AG20443 (cell line): ENCODE results near the gene SCFD1.

Source experiments
- DNase-seq: peaks from one replicate; pipeline ENCODE4 v3.0.0; 2012; ENCODE audit warnings: low spot score, mixed read lengths

The SCFD1 gene

GRCh38 chr14:30757082-30757481, 135.0 kb downstream of the SCFD1 start:
- DNase-seq: no peak

GRCh38 chr14:30759172-30760125, 137.3 kb downstream of the SCFD1 start:
- no peak for DNase-seq

- DNase-seq: no peak
Observed at GRCh38 chr14:30763891-30764290, 141.8 kb downstream of the SCFD1 start.

- DNase-seq: no peak
Observed at GRCh38 chr14:30767624-30768023, 145.5 kb downstream of the SCFD1 start.

- no peak for DNase-seq
Observed at GRCh38 chr14:30768791-30769190, 146.7 kb downstream of the SCFD1 start.

GRCh38 chr14:30770376-30770775, 148.3 kb downstream of the SCFD1 start:
- no peak for DNase-seq

- DNase-seq: no peak
Observed at GRCh38 chr14:30771595-30771994, 149.5 kb downstream of the SCFD1 start.

GRCh38 chr14:30779210-30779609, 157.1 kb downstream of the SCFD1 start:
- DNase-seq: no peak
